ENCODE results near the gene LDHAL6B. TPM values are rescaled to one million over a fixed set of nuclear protein-coding genes. Genes with fewer than 3 reads are reported as not detected.

Gene LDHAL6B
- total RNA-seq, 6 experiments from 2014 or later = not detected

- peaks cover 44% of the 10 kb centered on the region for H3K36me3 Mint-ChIP-seq (ENCODE audit: low read depth)
- no peak for TF ChIP-seq CTCF (IDR thresholded peaks at IDR 0.05)
- DNase-seq = no peak
- H3K27ac Mint-ChIP-seq = no peak overlapping the region
- H3K27me3 Mint-ChIP-seq (ENCODE audit: insufficient read depth) = peaks cover 7% of the 10 kb centered on the region
- peaks cover 4% of the 10 kb centered on the region; the same call in 1 of the 2 replicates for H3K9me3 Mint-ChIP-seq
- H3K4me1 Mint-ChIP-seq (ENCODE audit: low read depth) = peaks cover 49% of the 10 kb centered on the region
- no peak overlapping the region for H3K4me3 Mint-ChIP-seq
Measured at GRCh38 chr15:59229015-59229414, 22.4 kb downstream of the LDHAL6B start.

GRCh38 chr15:59229453-59229852, 22.8 kb downstream of the LDHAL6B start:
- H3K27ac Mint-ChIP-seq = no peak overlapping the region
- DNase-seq = no peak
- no peak overlapping the region for H3K4me3 Mint-ChIP-seq
- peaks cover 45% of the 10 kb centered on the region for H3K4me1 Mint-ChIP-seq (ENCODE audit: low read depth)
- peaks cover 7% of the 10 kb centered on the region for H3K27me3 Mint-ChIP-seq (ENCODE audit: insufficient read depth)
- peaks cover 44% of the 10 kb centered on the region for H3K36me3 Mint-ChIP-seq (ENCODE audit: low read depth)
- peaks cover 4% of the 10 kb centered on the region; the same call in 1 of the 2 replicates for H3K9me3 Mint-ChIP-seq
- TF ChIP-seq CTCF (IDR thresholded peaks at IDR 0.05) = no peak

GRCh38 chr15:59230531-59231055, 23.9 kb downstream of the LDHAL6B start:
- H3K4me3 Mint-ChIP-seq = no peak overlapping the region

GRCh38 chr15:59232476-59232875, 25.8 kb downstream of the LDHAL6B start:
- Mint-ChIP-seq H3K4me3 (peak overlapping the region; percentile 45), H3K27ac (peak overlapping the region; percentile 72), H3K36me3 (ENCODE audit: low read depth) (peaks cover 37% of the 10 kb centered on the region), H3K9me3 (no peaks in the 10 kb centered on the region), H3K27me3 (ENCODE audit: insufficient read depth) (no peaks in the 10 kb centered on the region), H3K4me1 (ENCODE audit: low read depth) (peaks cover 32% of the 10 kb centered on the region)
- no peak for TF ChIP-seq CTCF (IDR thresholded peaks at IDR 0.05)
- peak; percentile 91 for DNase-seq

More at GRCh38 chr15:59230531-59231055, 23.9 kb downstream of the LDHAL6B start:
- H3K36me3 Mint-ChIP-seq (ENCODE audit: low read depth) = peaks cover 39% of the 10 kb centered on the region
- no peak for DNase-seq
- H3K9me3 Mint-ChIP-seq = peaks cover 4% of the 10 kb centered on the region; the same call in 1 of the 2 replicates
- peaks cover 33% of the 10 kb centered on the region for H3K4me1 Mint-ChIP-seq (ENCODE audit: low read depth)
- H3K27ac Mint-ChIP-seq = no peak overlapping the region
- H3K27me3 Mint-ChIP-seq (ENCODE audit: insufficient read depth) = peaks cover 2% of the 10 kb centered on the region
- no peak for TF ChIP-seq CTCF (IDR thresholded peaks at IDR 0.05)

- no peak for TF ChIP-seq CTCF (IDR thresholded peaks at IDR 0.05)
- H3K27ac Mint-ChIP-seq = peak overlapping the region; percentile 47; the same call in 1 of the 2 replicates
- peaks cover 32% of the 10 kb centered on the region for H3K36me3 Mint-ChIP-seq (ENCODE audit: low read depth)
- no peaks in the 10 kb centered on the region; the same call in 1 of the 2 replicates for H3K27me3 Mint-ChIP-seq (ENCODE audit: insufficient read depth)
- DNase-seq = no peak
- H3K4me3 Mint-ChIP-seq = no peak overlapping the region
- no peaks in the 10 kb centered on the region for H3K9me3 Mint-ChIP-seq
- peaks cover 29% of the 10 kb centered on the region for H3K4me1 Mint-ChIP-seq (ENCODE audit: low read depth)
Measured at GRCh38 chr15:59236394-59236793, 29.8 kb downstream of the LDHAL6B start.
